SHP77 (cell line): ENCODE data around the gene TOM1L1.
"Not testable (repeated sequence)": the region's sequence is repeated elsewhere in the genome, so short reads cannot be mapped to it uniquely, and the experiment has no call there.

Experiments used
- DNase-seq, 2 experiments: peaks; one replicate each; lab custom pipeline; 2025; lab: John Stamatoyannopoulos, UW

TOM1L1 gene

GRCh38 chr17:54900457-54901229 is at the start of gene TOM1L1:
TSS of gene TOM1L1 (plus strand) at chr17:54900852. CDS start at chr17:54900866, 14 bp downstream.
- peak; percentile 79 to 90 for DNase-seq

GRCh38 chr17:54859187-54859586 is 41.5 kb upstream of the TOM1L1 start:
- DNase-seq, result no peak

GRCh38 chr17:54860617-54861470 is 39.8 kb upstream of the TOM1L1 start:
- no peak for DNase-seq

GRCh38 chr17:54861471-54861983 is 39.1 kb upstream of the TOM1L1 start:
- DNase-seq, result no peak

GRCh38 chr17:54863176-54863575 is 37.5 kb upstream of the TOM1L1 start:
- DNase-seq, result no peak

- no peak for DNase-seq
Observed at GRCh38 chr17:54864070-54864469, 36.6 kb upstream of the TOM1L1 start.

GRCh38 chr17:54864636-54865356 is 35.9 kb upstream of the TOM1L1 start:
- no peak for DNase-seq

GRCh38 chr17:54867634-54868033 is 33.0 kb upstream of the TOM1L1 start:
- no peak for DNase-seq

GRCh38 chr17:54870671-54871175 is 29.9 kb upstream of the TOM1L1 start:
- DNase-seq, result no peak

GRCh38 chr17:54875906-54876305 is 24.7 kb upstream of the TOM1L1 start:
- DNase-seq, result not testable (repeated sequence)

- DNase-seq, result no peak
Observed at GRCh38 chr17:54876656-54877195, 23.9 kb upstream of the TOM1L1 start.

GRCh38 chr17:54881255-54881972 is 19.2 kb upstream of the TOM1L1 start:
- DNase-seq, result no peak

GRCh38 chr17:54882371-54882770 is 18.3 kb upstream of the TOM1L1 start:
- no peak for DNase-seq

GRCh38 chr17:54882950-54883349 is 17.7 kb upstream of the TOM1L1 start:
- DNase-seq, result no peak

- no peak for DNase-seq
Observed at GRCh38 chr17:54883939-54884338, 16.7 kb upstream of the TOM1L1 start.

GRCh38 chr17:54887787-54888186 is 12.9 kb upstream of the TOM1L1 start:
- DNase-seq, result no peak

- DNase-seq, result no peak
Observed at GRCh38 chr17:54888254-54888653, 12.4 kb upstream of the TOM1L1 start.

GRCh38 chr17:54888981-54889380 is 11.7 kb upstream of the TOM1L1 start:
- DNase-seq, result no peak

GRCh38 chr17:54891176-54891821 is 9.4 kb upstream of the TOM1L1 start:
- peak; percentile 35 to 37 for DNase-seq

GRCh38 chr17:54892360-54892759 is 8.3 kb upstream of the TOM1L1 start:
- DNase-seq, result no peak
